HL-60 (cell line): ENCODE measurements around the gene TIA1.

Source experiments
- GABPA ChIP-seq: IDR thresholded peaks from 2 replicates; pipeline ENCODE4 v1.6.1; 2012; ENCODE audit warnings: low read depth
- POLR2AphosphoS5 ChIP-seq: IDR thresholded peaks from 2 replicates; pipeline ENCODE4 v1.6.1; 2012; ENCODE audit warnings: low read depth
- SPI1 ChIP-seq: IDR thresholded peaks from 2 replicates; pipeline ENCODE4 v1.6.1; 2012; ENCODE audit warnings: low read depth, mild to moderate bottlenecking, borderline replicate concordance
- TF ChIP-seq, protein P1 (sequence below): IDR thresholded peaks from one replicate; pipeline ENCODE4 v1.5.1; 2011; ENCODE audit warnings: low read length, control low read depth, inconsistent platforms; ENCODE audit not compliant: insufficient read depth
- TF ChIP-seq, protein P2 (sequence below): IDR thresholded peaks from 2 replicates; pipeline ENCODE4 v1.6.1; 2012; ENCODE audit warnings: low read depth; ENCODE audit not compliant: insufficient replicate concordance

DNA sequence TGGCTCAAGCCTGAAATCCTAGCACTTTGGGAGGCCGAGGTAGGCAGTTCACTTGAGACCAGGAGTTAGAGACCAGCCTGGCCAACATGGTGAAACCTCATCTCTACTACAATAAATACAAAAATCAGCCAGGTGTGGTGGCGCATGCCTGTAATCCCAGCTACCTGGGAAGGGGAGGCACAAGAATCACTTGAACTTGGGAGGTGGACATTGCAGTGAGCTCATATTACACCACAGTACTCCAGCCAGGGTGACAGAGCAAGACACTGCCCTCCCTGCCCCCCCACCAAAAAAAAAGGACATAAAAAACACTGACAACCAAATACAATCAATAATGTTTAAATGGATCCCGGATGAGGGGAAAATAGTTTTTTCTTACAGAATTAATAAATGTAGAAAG lies 7.8 kb downstream of the TIA1 start:
- no peak for TF ChIP-seq POLR2AphosphoS5
- TF ChIP-seq, protein P1, sequence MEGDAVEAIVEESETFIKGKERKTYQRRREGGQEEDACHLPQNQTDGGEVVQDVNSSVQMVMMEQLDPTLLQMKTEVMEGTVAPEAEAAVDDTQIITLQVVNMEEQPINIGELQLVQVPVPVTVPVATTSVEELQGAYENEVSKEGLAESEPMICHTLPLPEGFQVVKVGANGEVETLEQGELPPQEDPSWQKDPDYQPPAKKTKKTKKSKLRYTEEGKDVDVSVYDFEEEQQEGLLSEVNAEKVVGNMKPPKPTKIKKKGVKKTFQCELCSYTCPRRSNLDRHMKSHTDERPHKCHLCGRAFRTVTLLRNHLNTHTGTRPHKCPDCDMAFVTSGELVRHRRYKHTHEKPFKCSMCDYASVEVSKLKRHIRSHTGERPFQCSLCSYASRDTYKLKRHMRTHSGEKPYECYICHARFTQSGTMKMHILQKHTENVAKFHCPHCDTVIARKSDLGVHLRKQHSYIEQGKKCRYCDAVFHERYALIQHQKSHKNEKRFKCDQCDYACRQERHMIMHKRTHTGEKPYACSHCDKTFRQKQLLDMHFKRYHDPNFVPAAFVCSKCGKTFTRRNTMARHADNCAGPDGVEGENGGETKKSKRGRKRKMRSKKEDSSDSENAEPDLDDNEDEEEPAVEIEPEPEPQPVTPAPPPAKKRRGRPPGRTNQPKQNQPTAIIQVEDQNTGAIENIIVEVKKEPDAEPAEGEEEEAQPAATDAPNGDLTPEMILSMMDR, result no peak
- TF ChIP-seq SPI1, result no peak
- TF ChIP-seq, protein P2, sequence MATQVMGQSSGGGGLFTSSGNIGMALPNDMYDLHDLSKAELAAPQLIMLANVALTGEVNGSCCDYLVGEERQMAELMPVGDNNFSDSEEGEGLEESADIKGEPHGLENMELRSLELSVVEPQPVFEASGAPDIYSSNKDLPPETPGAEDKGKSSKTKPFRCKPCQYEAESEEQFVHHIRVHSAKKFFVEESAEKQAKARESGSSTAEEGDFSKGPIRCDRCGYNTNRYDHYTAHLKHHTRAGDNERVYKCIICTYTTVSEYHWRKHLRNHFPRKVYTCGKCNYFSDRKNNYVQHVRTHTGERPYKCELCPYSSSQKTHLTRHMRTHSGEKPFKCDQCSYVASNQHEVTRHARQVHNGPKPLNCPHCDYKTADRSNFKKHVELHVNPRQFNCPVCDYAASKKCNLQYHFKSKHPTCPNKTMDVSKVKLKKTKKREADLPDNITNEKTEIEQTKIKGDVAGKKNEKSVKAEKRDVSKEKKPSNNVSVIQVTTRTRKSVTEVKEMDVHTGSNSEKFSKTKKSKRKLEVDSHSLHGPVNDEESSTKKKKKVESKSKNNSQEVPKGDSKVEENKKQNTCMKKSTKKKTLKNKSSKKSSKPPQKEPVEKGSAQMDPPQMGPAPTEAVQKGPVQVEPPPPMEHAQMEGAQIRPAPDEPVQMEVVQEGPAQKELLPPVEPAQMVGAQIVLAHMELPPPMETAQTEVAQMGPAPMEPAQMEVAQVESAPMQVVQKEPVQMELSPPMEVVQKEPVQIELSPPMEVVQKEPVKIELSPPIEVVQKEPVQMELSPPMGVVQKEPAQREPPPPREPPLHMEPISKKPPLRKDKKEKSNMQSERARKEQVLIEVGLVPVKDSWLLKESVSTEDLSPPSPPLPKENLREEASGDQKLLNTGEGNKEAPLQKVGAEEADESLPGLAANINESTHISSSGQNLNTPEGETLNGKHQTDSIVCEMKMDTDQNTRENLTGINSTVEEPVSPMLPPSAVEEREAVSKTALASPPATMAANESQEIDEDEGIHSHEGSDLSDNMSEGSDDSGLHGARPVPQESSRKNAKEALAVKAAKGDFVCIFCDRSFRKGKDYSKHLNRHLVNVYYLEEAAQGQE, result no peak
- TF ChIP-seq GABPA, result no peak
